NT2/D1 (cell line): Measurements from ENCODE around the gene PRSS38.

Experiments used
- YY1 ChIP-seq: IDR thresholded peaks from 2 replicates; pipeline ENCODE4 v1.6.1; 2011; ENCODE audit not compliant: insufficient read length, insufficient read depth
- ZNF274 ChIP-seq: IDR thresholded peaks from 2 replicates; pipeline ENCODE4 v1.6.1; 2011; ENCODE audit warnings: mild to moderate bottlenecking, low read depth, low read length

DNA sequence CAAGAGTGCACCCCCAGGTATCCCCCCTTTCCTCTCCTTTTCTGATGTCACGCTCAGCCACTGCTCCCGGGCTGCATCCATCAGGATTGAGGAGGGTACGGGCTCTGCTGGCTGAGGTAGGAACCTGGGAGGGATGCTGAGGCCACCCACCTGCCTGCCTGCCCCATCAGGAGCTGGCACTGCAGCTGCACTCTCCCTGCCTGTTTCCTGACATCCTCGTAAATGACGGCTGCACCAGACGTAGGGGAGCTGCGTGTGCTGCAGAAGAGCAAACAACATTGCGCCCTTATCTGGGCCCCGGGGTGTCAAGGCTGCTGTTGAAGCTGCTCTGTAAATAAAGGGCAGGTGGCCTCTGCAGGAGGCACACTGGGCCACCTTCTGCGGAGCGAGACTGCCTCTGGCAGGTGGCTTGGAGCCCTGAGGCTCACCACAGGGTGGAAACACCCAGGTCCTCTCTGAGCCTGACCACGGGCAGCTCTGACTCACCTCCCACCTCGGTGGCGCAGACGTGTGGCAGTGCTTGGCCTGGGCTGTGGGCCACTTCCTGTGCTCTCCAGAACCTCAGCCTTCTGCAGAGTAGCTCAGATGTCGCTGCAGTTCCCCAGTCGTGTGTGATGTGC, 49.4 kb upstream of the PRSS38 start:
- TF ChIP-seq YY1 = no peak
- no peak for TF ChIP-seq ZNF274
